ENCODE results near the gene TMEM43.

Gene TMEM43

DNA sequence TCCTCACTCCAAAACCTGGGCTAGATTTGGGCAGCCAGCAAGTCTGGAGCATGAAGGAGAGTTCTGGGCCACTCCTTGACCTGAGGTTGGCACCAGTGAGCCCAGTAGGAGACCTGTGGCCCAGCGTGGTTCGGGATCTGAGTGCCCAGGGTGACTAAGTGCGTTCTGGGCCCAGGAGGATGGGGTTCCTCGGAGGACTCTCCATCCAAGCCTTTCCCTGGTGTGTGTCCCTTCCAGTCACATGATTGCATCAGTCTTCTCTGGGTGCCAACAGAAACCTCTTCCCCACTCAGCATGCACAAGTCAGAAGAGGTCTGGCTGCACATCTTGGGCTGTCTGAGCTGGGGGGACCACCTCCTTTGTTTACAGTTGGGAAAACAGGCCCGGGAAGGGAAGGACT, 14.9 kb downstream of the TMEM43 start:
- Mint-ChIP-seq H3K4me1 (ENCODE audit: low read depth) (peaks cover 44% of the 10 kb centered on the region), H3K9me3 (ENCODE audit: low read depth) (no peaks in the 10 kb centered on the region), H3K27me3 (no peaks in the 10 kb centered on the region), H3K4me3 (no peak overlapping the region), H3K27ac (peak overlapping the region; percentile 41), H3K36me3 (peaks cover 7% of the 10 kb centered on the region)

DNA sequence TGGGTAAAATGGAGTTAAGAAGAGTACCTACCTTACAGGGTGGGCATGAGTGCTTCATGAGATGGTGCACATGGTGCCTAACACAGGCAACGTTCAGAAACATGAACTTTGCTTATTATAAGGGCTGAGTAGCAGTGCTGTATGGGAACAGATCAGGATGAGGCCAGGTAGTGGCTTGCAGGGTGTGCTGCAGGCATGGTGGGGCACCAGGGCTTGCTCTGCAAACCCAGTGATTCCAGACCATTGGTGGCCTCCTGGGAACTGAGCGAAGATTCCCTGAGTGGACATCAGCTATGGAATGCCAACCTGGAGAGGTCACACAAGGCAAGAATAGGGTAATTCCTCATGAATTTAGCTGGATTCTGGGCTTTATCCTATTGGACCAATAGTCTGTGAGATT, 15.8 kb downstream of the TMEM43 start:
- no peak overlapping the region for H3K27ac Mint-ChIP-seq
- H3K4me3 Mint-ChIP-seq: no peak overlapping the region
- no peaks in the 10 kb centered on the region for H3K27me3 Mint-ChIP-seq
- H3K9me3 Mint-ChIP-seq (ENCODE audit: low read depth): no peaks in the 10 kb centered on the region
- H3K4me1 Mint-ChIP-seq (ENCODE audit: low read depth): peaks cover 51% of the 10 kb centered on the region
- peaks cover 7% of the 10 kb centered on the region for H3K36me3 Mint-ChIP-seq

DNA sequence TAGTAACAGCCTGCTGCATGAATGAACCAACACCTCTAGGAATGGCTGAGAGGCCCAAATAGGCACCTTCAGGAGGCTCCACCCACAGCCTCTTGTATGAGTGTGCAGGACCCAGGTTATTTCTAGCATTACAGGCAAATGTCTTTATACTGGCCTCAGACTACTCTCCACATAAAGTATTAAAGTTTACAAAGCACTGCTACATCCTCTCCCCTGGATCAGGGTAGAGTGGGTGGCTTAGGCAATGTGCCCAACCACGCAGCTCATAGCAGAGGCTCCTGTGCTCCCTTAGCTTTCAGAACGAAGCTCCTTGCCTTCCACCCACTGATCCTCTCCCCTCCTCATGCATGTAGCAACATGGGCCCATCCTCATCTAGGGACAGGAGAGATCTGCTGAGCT, 16.3 kb downstream of the TMEM43 start:
- H3K27me3 Mint-ChIP-seq: no peaks in the 10 kb centered on the region
- H3K4me1 Mint-ChIP-seq (ENCODE audit: low read depth): peaks cover 53% of the 10 kb centered on the region
- no peak overlapping the region for H3K4me3 Mint-ChIP-seq
- H3K36me3 Mint-ChIP-seq: peaks cover 3% of the 10 kb centered on the region
- peak overlapping the region; percentile 85 for H3K27ac Mint-ChIP-seq
- H3K9me3 Mint-ChIP-seq (ENCODE audit: low read depth): no peaks in the 10 kb centered on the region

DNA sequence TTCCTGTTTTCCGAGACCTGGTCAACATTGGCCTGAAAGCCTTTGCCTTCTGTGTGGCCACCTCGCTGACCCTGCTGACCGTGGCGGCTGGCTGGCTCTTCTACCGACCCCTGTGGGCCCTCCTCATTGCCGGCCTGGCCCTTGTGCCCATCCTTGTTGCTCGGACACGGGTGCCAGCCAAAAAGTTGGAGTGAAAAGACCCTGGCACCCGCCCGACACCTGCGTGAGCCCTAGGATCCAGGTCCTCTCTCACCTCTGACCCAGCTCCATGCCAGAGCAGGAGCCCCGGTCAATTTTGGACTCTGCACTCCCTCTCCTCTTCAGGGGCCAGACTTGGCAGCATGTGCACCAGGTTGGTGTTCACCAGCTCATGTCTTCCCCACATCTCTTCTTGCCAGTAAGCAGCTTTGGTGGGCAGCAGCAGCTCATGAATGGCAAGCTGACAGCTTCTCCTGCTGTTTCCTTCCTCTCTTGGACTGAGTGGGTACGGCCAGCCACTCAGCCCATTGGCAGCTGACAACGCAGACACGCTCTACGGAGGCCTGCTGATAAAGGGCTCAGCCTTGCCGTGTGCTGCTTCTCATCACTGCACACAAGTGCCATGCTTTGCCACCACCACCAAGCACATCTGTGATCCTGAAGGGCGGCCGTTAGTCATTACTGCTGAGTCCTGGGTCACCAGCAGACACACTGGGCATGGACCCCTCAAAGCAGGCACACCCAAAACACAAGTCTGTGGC, 16.9 kb downstream of the TMEM43 start:
- peak overlapping the region; percentile 68 for H3K4me3 Mint-ChIP-seq
- H3K9me3 Mint-ChIP-seq (ENCODE audit: low read depth): no peaks in the 10 kb centered on the region
- no peaks in the 10 kb centered on the region for H3K27me3 Mint-ChIP-seq
- H3K27ac Mint-ChIP-seq: peak overlapping the region; percentile 87
- peaks cover 55% of the 10 kb centered on the region for H3K4me1 Mint-ChIP-seq (ENCODE audit: low read depth)
- peaks cover 2% of the 10 kb centered on the region for H3K36me3 Mint-ChIP-seq

DNA sequence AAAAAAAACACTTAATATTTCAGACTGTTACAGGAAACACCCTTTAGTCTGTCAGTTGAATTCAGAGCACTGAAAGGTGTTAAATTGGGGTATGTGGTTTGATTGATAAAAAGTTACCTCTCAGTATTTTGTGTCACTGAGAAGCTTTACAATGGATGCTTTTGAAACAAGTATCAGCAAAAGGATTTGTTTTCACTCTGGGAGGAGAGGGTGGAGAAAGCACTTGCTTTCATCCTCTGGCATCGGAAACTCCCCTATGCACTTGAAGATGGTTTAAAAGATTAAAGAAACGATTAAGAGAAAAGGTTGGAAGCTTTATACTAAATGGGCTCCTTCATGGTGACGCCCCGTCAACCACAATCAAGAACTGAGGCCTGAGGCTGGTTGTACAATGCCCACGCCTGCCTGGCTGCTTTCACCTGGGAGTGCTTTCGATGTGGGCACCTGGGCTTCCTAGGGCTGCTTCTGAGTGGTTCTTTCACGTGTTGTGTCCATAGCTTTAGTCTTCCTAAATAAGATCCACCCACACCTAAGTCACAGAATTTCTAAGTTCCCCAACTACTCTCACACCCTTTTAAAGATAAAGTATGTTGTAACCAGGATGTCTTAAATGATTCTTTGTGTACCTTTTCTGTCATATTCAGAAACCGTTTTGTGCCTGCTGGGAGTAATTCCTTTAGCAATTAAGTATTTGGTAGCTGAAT, 17.9 kb downstream of the TMEM43 start:
- Mint-ChIP-seq H3K4me1 (ENCODE audit: low read depth) (peaks cover 57% of the 10 kb centered on the region), H3K9me3 (ENCODE audit: low read depth) (no peaks in the 10 kb centered on the region)

DNA sequence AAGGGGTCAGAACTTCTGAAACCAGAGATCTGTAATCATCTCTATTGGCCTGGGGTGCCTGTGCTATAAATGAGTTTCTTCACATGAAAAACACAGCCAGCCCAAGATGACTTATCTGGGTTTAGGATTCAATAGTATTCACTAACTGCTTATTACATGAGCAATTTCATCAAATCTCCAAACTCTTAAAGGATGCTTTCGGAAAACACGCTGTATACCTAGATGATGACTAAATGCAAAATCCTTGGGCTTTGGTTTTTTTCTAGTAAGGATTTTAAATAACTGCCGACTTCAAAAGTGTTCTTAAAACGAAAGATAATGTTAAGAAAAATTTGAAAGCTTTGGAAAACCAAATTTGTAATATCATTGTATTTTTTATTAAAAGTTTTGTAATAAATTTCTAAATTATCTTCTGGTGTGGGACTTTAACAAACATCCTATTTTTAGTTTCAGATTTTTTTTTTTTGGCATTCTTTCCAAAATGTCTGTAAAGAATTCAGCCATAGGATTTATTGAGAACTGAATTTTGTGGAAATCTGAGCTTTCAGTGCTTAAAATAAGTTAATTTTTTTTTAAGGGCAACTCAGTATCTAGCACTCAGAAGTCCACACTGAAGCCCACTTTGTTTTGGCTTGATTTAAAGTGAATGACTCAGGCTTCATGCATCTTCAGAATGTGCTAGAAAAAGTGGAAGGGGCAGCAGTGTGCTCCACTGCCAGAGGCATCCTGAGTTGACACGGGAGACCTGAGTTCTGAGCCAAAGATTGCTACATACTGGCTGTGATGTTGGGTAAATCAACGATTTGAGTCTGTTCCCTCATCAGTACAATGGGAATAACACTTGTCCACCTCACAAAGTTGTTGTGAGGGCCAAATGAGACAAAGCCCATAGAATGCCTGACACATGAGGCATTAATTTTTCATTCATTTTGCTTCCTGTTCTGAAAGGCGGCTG, 18.7 kb downstream of the TMEM43 start:
- Mint-ChIP-seq H3K4me3 (peak overlapping the region; percentile 76), H3K36me3 (peaks cover 7% of the 10 kb centered on the region)

More for the DNA sequence above, 17.9 kb downstream of the TMEM43 start:
- peaks cover 4% of the 10 kb centered on the region for H3K36me3 Mint-ChIP-seq
- H3K27ac Mint-ChIP-seq: peak overlapping the region; percentile 87
- H3K4me3 Mint-ChIP-seq: peak overlapping the region; percentile 68
- no peaks in the 10 kb centered on the region for H3K27me3 Mint-ChIP-seq

DNA sequence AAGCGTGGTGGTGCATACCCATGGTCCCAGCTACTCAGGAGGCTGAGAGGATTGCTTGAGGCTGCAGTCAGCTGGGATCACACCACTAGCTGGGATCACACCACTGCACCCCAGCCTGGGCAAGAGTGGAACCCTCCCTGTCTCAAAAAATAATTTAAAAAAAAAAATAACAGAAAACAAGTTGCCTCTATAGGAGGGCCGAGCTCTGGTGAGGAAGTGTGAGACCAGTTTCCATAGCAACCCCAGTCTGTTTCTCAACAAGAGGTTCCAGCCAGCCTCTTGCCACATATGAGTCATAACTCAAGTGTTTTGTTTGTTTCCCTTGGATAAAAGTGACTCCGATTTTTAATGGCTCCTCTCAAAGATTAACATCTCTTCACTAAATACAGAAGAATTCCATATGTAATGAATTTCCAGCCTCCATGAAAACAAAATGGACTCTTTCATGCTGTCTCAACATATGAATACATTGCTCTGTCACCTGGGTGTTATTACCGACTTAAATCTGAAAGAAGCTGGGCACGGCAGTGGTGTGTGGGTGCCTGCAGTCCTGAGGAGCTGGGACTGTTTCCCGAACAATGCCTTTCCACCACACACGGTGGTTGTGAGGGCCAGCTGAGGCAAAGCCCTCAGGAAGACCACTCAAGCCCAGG, 19.7 kb downstream of the TMEM43 start:
- Mint-ChIP-seq H3K27ac (peak overlapping the region; percentile 94), H3K4me1 (ENCODE audit: low read depth) (peaks cover 57% of the 10 kb centered on the region), H3K27me3 (no peaks in the 10 kb centered on the region), H3K4me3 (peak overlapping the region; percentile 76), H3K9me3 (ENCODE audit: low read depth) (no peaks in the 10 kb centered on the region), H3K36me3 (peaks cover 7% of the 10 kb centered on the region)

More for the DNA sequence above, 18.7 kb downstream of the TMEM43 start:
- Mint-ChIP-seq H3K9me3 (ENCODE audit: low read depth) (no peaks in the 10 kb centered on the region), H3K4me1 (ENCODE audit: low read depth) (peaks cover 57% of the 10 kb centered on the region), H3K27ac (peak overlapping the region; percentile 94), H3K27me3 (no peaks in the 10 kb centered on the region)

DNA sequence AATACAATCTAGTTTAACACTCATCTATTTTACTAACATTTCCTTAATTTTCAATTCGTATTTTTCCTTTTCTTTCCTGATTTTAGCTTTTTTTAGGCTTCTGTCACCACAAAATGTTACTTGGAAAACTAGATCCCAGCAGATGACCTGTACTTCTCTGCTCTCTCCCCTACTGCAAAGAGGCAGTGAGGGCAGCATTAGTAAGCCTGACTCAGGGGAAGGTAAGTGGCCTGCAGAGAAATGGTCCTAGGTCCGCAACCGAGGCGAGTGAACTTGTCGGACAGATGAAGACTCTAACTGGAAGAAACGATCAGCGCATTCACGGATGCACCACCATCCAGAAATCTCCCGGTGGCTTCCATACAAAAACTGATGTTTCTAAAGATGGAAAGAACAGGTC, 20.4 kb downstream of the TMEM43 start:
- Mint-ChIP-seq H3K27me3 (no peaks in the 10 kb centered on the region), H3K27ac (peak overlapping the region; percentile 94), H3K9me3 (ENCODE audit: low read depth) (no peaks in the 10 kb centered on the region), H3K36me3 (peaks cover 7% of the 10 kb centered on the region), H3K4me3 (peak overlapping the region; percentile 6), H3K4me1 (ENCODE audit: low read depth) (peaks cover 57% of the 10 kb centered on the region)

DNA sequence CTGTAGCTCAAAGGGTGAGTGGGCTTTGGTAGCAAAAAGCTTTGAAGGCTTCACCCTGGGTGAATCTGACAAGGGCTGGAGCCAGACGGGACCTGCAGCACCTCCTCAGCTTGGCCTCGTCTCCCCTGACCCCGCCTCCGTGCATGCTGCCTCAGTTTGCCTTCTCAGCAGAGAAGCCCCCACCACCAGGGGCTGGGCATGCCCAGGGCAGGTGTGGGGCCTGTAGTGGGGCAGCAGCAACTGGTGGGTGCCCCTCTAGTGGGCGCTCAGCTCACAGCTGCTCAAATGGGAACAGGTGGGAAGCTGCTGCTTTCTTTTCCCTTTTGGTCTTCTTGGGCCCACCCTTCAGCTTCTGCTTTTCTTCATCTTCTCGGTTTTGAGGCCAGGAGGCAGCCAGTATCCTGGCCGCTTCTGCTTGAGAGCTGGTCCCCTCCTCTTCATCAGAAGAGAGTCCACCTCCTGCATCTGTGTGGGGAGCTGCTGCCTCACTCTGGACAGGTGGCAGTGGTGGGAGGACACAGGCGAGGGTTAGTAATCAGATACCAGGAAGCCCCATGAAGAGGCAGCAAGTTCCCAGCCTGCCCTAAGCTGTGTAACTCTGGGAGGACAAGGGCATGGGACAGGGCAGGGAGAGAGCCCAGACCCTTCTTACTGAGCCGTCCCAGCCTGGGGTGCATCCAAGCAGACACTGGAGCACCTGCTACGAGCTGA, 21.0 kb downstream of the TMEM43 start:
- no peaks in the 10 kb centered on the region for H3K9me3 Mint-ChIP-seq (ENCODE audit: low read depth)
- no peak overlapping the region for H3K4me3 Mint-ChIP-seq
- peaks cover 52% of the 10 kb centered on the region for H3K4me1 Mint-ChIP-seq (ENCODE audit: low read depth)
- peaks cover 7% of the 10 kb centered on the region for H3K36me3 Mint-ChIP-seq
- H3K27ac Mint-ChIP-seq: peak overlapping the region; percentile 80
- H3K27me3 Mint-ChIP-seq: no peaks in the 10 kb centered on the region

DNA sequence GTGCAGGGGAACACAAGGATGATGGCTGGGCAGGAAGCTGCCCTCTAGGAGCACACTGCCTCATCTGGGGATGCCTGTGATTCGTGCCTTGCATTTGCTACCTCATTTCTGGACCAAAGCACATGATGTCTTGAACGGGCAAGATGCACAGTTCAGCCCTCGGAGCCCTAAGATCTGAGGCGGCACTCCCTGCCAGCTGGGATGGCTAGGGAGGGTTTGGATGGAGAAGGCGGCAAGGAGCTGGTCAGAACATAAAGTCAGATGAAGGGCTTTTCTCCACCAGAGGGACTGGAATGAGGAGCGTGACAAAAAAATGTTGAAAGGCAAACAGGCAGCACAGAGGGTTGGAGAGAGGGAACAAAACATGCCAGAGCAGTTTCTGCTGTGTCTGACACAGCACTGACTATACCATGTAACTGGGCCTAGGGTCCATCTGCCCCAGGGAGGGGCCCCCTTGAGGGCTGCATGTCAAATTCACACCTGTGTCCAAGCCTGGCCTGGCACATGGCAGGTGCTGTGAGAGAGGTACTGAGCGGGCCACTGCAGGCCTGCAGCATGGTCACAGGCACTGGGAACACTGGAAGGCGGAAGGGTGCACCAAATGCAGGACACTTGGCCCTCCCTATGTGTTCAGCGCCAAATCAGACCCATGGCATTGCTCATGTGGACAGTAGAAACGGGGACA, 21.7 kb downstream of the TMEM43 start:
- Mint-ChIP-seq H3K9me3 (ENCODE audit: low read depth) (no peaks in the 10 kb centered on the region), H3K4me3 (no peak overlapping the region), H3K36me3 (peaks cover 7% of the 10 kb centered on the region), H3K4me1 (ENCODE audit: low read depth) (peaks cover 45% of the 10 kb centered on the region), H3K27me3 (no peaks in the 10 kb centered on the region), H3K27ac (peak overlapping the region; percentile 69)

DNA sequence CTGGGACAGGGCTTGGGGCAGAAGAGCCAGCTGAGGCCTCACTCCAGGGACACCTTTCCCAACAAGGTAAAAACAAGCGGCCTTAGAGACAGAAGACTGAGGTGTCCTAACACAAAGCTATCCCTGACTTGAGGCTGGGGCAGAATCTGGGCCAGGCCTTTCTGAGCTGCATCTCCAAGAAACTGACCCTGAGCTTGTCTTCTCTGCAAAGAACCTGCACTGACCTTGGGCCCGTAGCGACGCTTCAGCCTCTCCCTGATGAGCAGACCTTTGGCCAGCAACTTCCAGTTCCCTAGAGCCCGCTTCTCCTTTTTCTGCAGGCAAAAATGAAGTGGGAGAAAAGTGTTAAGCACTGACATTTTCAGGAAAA, 22.2 kb downstream of the TMEM43 start:
- H3K4me3 Mint-ChIP-seq: no peak overlapping the region
- H3K4me1 Mint-ChIP-seq (ENCODE audit: low read depth): peaks cover 40% of the 10 kb centered on the region
- H3K27ac Mint-ChIP-seq: peak overlapping the region; percentile 58
- H3K27me3 Mint-ChIP-seq: no peaks in the 10 kb centered on the region
- H3K36me3 Mint-ChIP-seq: peaks cover 7% of the 10 kb centered on the region
- no peaks in the 10 kb centered on the region for H3K9me3 Mint-ChIP-seq (ENCODE audit: low read depth)

DNA sequence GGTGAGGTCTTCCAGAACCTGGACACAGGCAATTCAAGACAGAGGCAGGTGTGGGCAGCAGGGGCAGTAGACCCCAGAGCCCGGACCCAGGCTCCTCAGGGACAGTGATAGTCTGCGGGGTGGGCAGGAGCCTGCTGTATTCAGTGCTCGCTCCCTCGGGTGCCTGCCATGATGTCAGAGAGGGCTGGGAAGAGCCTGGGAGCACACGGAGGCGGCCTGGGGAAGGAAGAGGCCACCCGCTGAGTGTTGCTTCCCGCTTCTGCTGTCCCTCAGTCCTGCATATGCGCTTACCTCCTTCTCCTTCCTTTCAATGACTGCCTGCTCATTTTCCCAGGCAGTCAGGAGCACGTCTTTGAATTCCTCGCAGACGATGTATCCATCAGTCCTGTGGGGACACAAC, 22.8 kb downstream of the TMEM43 start:
- Mint-ChIP-seq H3K36me3 (peaks cover 6% of the 10 kb centered on the region), H3K9me3 (ENCODE audit: low read depth) (no peaks in the 10 kb centered on the region), H3K4me1 (ENCODE audit: low read depth) (peaks cover 34% of the 10 kb centered on the region), H3K27me3 (no peaks in the 10 kb centered on the region), H3K4me3 (no peak overlapping the region), H3K27ac (no peak overlapping the region)

DNA sequence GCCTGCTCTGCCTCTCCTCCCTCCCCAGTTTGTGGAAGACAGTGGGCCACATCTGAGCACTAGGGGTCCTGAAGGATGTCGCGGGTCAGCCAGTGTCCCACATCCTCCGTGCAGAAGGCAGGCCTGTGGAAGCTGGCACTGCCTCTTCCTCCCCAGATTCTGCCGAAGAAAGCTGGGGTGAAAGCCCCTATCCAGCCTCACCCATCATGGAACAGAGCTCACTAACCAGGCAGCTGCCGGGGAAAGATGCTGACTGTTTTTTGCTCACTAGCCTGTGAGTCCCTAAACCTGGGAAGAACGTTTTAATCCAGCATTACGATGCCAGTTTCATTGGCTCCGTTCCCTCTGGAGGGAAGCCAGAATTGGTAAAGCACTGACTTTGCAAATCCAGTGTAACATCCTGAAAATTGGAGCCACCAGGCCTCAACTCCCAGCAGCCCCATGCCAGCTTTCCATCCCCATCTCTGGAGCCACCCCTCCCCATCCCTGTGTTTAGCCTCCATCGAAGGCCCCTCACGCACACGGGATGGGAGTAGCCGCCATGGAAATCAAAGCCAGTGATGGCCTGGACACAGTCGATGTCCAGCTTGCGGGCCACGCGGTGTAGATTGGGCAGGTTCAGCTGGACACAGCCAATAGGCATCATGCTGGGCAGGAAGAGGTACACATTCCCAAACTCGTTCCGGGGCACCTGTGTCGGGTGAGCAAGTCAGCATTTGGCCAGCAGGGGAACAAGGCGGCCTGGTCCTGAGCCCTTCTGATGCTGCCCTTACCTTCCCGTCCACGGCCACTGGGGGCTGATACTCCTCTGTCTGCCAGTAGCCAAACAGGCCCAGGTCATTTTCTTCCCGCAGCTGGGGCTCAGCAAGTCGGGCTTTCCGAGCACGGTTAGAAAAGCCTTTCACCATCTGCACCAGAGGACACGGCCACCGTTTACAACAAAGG, 23.5 kb downstream of the TMEM43 start:
- no peak overlapping the region for H3K27ac Mint-ChIP-seq

More for the DNA sequence above, 23.5 kb downstream of the TMEM43 start:
- Mint-ChIP-seq H3K36me3 (peaks cover 5% of the 10 kb centered on the region), H3K4me3 (no peak overlapping the region), H3K9me3 (ENCODE audit: low read depth) (no peaks in the 10 kb centered on the region), H3K27me3 (no peaks in the 10 kb centered on the region), H3K4me1 (ENCODE audit: low read depth) (peaks cover 27% of the 10 kb centered on the region)
